ENCODE measurements around the gene PSD4.

Gene PSD4

GRCh38 chr2:113169586-113169985 is 4.2 kb upstream of the PSD4 start:
- no peak for DNase-seq

GRCh38 chr2:113171334-113172075 is 2.3 kb upstream of the PSD4 start:
- DNase-seq: no peak

GRCh38 chr2:113172721-113173541 is 840 bp upstream of the PSD4 start:
- no peak for DNase-seq

GRCh38 chr2:113174376-113174750 is 592 bp downstream of the PSD4 start:
- DNase-seq: peak; percentile 35

- peak; percentile 26 for DNase-seq
Observed at GRCh38 chr2:113175042-113175628, 1.4 kb downstream of the PSD4 start.

GRCh38 chr2:113175736-113176695 is 2.2 kb downstream of the PSD4 start:
- no peak for DNase-seq

GRCh38 chr2:113176696-113177355 is 3.1 kb downstream of the PSD4 start:
- no peak for DNase-seq

GRCh38 chr2:113178069-113178746 is 4.4 kb downstream of the PSD4 start:
- no peak for DNase-seq

GRCh38 chr2:113178891-113179290 is 5.1 kb downstream of the PSD4 start:
- DNase-seq: no peak

- DNase-seq: no peak
Observed at GRCh38 chr2:113179446-113180045, 5.8 kb downstream of the PSD4 start.

GRCh38 chr2:113180131-113180946 is 6.6 kb downstream of the PSD4 start:
- no peak for DNase-seq

- peak; percentile 88 for DNase-seq
Observed at GRCh38 chr2:113181258-113182051, 7.7 kb downstream of the PSD4 start.

- DNase-seq: no peak
Observed at GRCh38 chr2:113182471-113183260, 8.9 kb downstream of the PSD4 start.

GRCh38 chr2:113183264-113183663 is 9.5 kb downstream of the PSD4 start:
- DNase-seq: no peak

- DNase-seq: no peak
Observed at GRCh38 chr2:113183703-113184102, 9.9 kb downstream of the PSD4 start.

- no peak for DNase-seq
Observed at GRCh38 chr2:113184531-113185230, 10.9 kb downstream of the PSD4 start.

GRCh38 chr2:113185664-113186432 is 12.1 kb downstream of the PSD4 start:
- DNase-seq: peak; percentile 53
